ENCODE measurements around the gene ARL4D.

- TF ChIP-seq CTCF (IDR thresholded peaks at IDR 0.05; ENCODE audit: poor library complexity), result no peak
- no peak for TF ChIP-seq EZH2 (IDR thresholded peaks at IDR 0.05; ENCODE audit: borderline replicate concordance)
- TF ChIP-seq EZH2phosphoT487 (IDR thresholded peaks at IDR 0.05; ENCODE audit: low read depth, severe bottlenecking, unreplicated experiment), result no peak
Observed at GRCh38 chr17:43411749-43412148, 13.0 kb downstream of the ARL4D start.
